Ishikawa (cell line): ENCODE measurements around the gene FAF2.

Source experiments
- CEBPB ChIP-seq: IDR thresholded peaks from 2 replicates; pipeline ENCODE4 v1.6.1; 2012
- CREB1 ChIP-seq: IDR thresholded peaks from 2 replicates; pipeline ENCODE4 v1.6.1; 2012; ENCODE audit warnings: low read depth
- EGR1 ChIP-seq: IDR thresholded peaks from 2 replicates; pipeline ENCODE4 v1.6.1; 2012
- EP300 ChIP-seq: IDR thresholded peaks from 2 replicates; pipeline ENCODE4 v1.6.1; 2012; ENCODE audit warnings: borderline replicate concordance
- FOXM1 ChIP-seq: IDR thresholded peaks from 2 replicates; pipeline ENCODE4 v1.6.1; 2012; ENCODE audit warnings: low read depth, borderline replicate concordance
- MAX ChIP-seq: IDR thresholded peaks from 2 replicates; pipeline ENCODE4 v1.6.1; 2012
- NFIC ChIP-seq: IDR thresholded peaks from 2 replicates; pipeline ENCODE4 v1.6.1; 2012
- RAD21 ChIP-seq: IDR thresholded peaks from 2 replicates; pipeline ENCODE4 v1.6.1; 2012; ENCODE audit warnings: low read depth
- REST ChIP-seq: IDR thresholded peaks from 2 replicates; pipeline ENCODE4 v1.6.1; 2012; ENCODE audit warnings: low read depth, mild to moderate bottlenecking
- TAF1 ChIP-seq: IDR thresholded peaks from 2 replicates; pipeline ENCODE4 v1.6.1; 2012; ENCODE audit warnings: low read depth, mild to moderate bottlenecking
- TCF12 ChIP-seq: IDR thresholded peaks from 2 replicates; pipeline ENCODE4 v1.6.1; 2012; ENCODE audit warnings: low read depth
- TEAD4 ChIP-seq: IDR thresholded peaks from 2 replicates; pipeline ENCODE4 v1.6.1; 2012
- USF1 ChIP-seq: IDR thresholded peaks from 2 replicates; pipeline ENCODE4 v1.6.1; 2012
- YY1 ChIP-seq: IDR thresholded peaks from 2 replicates; pipeline ENCODE4 v1.6.1; 2012; ENCODE audit warnings: low read depth
- ZBTB7A ChIP-seq: IDR thresholded peaks from 2 replicates; pipeline ENCODE4 v1.6.1; 2012; ENCODE audit warnings: low read depth

Gene FAF2

GRCh38 chr5:176490301-176490700, 42.1 kb downstream of the FAF2 start:
- TF ChIP-seq YY1 (no peak), MAX (no peak), CREB1 (no peak), FOXM1 (no peak), EP300 (no peak), NFIC (no peak), TCF12 (no peak), RAD21 (no peak), TEAD4 (no peak), REST (no peak), USF1 (no peak), EGR1 (no peak), CEBPB (no peak), ZBTB7A (no peak)

- TF ChIP-seq REST (no peak), EGR1 (no peak), TCF12 (no peak), NFIC (no peak), YY1 (no peak), CEBPB (no peak), CREB1 (no peak), ZBTB7A (no peak), MAX (no peak), RAD21 (no peak), TAF1 (no peak), EP300 (no peak), TEAD4 (no peak), USF1 (no peak)
Observed at GRCh38 chr5:176491101-176491502, 42.9 kb downstream of the FAF2 start.

- TF ChIP-seq FOXM1, result no peak
- TF ChIP-seq YY1, result no peak
- TF ChIP-seq NFIC, result no peak
- no peak for TF ChIP-seq TEAD4
- no peak for TF ChIP-seq USF1
- no peak for TF ChIP-seq MAX
- TF ChIP-seq CREB1, result no peak
- no peak for TF ChIP-seq EP300
- no peak for TF ChIP-seq RAD21
- no peak for TF ChIP-seq EGR1
- no peak for TF ChIP-seq ZBTB7A
- TF ChIP-seq REST, result no peak
- no peak for TF ChIP-seq TAF1
- TF ChIP-seq TCF12, result no peak
- no peak for TF ChIP-seq CEBPB
Observed at GRCh38 chr5:176491901-176492300, 43.7 kb downstream of the FAF2 start.

GRCh38 chr5:176492431-176492830, 44.2 kb downstream of the FAF2 start:
- TF ChIP-seq REST, result no peak
- no peak for TF ChIP-seq TEAD4
- TF ChIP-seq NFIC, result no peak
- no peak for TF ChIP-seq EP300
- TF ChIP-seq TAF1, result no peak
- no peak for TF ChIP-seq MAX
- TF ChIP-seq FOXM1, result no peak
- no peak for TF ChIP-seq TCF12
- no peak for TF ChIP-seq EGR1
